ENCODE data around the gene ANXA11. TPM values are rescaled to one million over a fixed set of nuclear protein-coding genes. Genes with fewer than 3 reads are reported as not detected.

Gene ANXA11
- total RNA-seq, 4 donors from 2014 or later, result 126 to 213 (median 166) TPM

DNA sequence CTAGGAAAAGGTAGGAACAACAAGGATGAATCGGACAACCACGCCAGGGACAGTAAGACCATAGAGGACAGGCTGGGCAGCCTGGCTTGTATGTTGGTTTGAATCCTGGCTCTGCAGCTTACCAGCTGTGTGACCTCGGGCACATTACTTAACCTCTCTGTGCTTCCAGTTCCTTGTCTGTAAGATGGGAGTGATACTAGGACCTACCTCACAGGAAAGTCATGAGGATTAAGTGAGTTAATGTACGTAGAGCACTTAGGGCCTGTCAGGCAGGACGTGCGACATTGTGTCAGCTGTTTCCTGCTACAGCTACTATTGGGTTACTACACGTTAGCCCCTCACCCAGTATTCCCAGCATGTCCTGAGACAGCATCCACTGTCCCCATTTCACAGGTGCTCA is 40.7 kb downstream of the ANXA11 start:
- WGBS, result 94% methylated on average over 7 of the region's 7 CpGs
- TF ChIP-seq POLR2AphosphoS5 (IDR thresholded peaks at IDR 0.05), result no peak
- TF ChIP-seq EP300 (IDR thresholded peaks at IDR 0.05), result no peak
- TF ChIP-seq, protein P1, sequence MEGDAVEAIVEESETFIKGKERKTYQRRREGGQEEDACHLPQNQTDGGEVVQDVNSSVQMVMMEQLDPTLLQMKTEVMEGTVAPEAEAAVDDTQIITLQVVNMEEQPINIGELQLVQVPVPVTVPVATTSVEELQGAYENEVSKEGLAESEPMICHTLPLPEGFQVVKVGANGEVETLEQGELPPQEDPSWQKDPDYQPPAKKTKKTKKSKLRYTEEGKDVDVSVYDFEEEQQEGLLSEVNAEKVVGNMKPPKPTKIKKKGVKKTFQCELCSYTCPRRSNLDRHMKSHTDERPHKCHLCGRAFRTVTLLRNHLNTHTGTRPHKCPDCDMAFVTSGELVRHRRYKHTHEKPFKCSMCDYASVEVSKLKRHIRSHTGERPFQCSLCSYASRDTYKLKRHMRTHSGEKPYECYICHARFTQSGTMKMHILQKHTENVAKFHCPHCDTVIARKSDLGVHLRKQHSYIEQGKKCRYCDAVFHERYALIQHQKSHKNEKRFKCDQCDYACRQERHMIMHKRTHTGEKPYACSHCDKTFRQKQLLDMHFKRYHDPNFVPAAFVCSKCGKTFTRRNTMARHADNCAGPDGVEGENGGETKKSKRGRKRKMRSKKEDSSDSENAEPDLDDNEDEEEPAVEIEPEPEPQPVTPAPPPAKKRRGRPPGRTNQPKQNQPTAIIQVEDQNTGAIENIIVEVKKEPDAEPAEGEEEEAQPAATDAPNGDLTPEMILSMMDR (IDR thresholded peaks at IDR 0.05), result no peak
- TF ChIP-seq POLR2A (IDR thresholded peaks at IDR 0.05; ENCODE audit: low read depth), result no peak
- H3K4me3 ChIP-seq, result no peak overlapping the region
- no peaks in the 10 kb centered on the region for H3K9me3 ChIP-seq
- peak overlapping the region; percentile 53 to 87 (median 78) for H3K27ac ChIP-seq (replicated peaks in 1 of 4)
- DNase-seq (ENCODE audit: extremely low spot score), result no peak
- intact Hi-C loops (cut with DNase I), result no loop called here
- H3K4me1 ChIP-seq, result peaks cover 86 to 100% (median 92%) of the 10 kb centered on the region in 4 donors
- no peaks in the 10 kb centered on the region for H3K27me3 ChIP-seq
- H3K36me3 ChIP-seq, result peaks cover 13 to 91% (median 75%) of the 10 kb centered on the region in 4 donors

DNA sequence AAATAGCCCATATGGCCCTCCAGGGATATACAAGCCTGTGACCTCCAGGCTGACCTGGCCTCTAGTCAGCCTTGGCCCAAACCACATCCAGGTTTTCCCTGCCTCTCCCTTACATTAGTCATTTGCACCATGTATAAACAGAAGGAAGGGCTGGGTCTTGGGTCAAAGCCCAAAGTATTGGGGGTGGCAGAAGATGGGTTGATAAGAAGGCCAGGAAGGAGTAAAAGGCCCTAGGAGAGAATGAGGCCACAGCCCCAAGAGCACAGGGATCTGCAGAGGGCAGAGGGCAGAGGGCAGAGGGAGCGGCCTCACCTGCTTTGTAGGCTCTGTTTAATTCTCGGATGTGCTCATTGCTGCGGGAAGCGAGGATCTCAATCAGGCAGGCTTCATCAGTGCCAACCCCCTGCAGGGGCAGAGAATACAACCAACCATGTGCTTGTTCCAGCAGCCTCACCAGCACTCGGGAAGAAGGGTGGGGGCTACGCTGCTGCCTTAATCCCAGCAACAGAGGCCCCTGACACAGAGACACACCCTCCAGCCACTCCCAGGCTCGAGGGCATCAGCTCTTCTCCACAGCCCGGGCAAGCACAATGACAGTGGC is 41.5 kb downstream of the ANXA11 start:
- DNase-seq (ENCODE audit: extremely low spot score), result no peak
- H3K4me1 ChIP-seq, result peaks cover 88 to 100% (median 93%) of the 10 kb centered on the region in 4 donors
- no peak overlapping the region for H3K4me3 ChIP-seq
- H3K36me3 ChIP-seq, result peaks cover 13 to 83% (median 72%) of the 10 kb centered on the region in 4 donors
- TF ChIP-seq, protein P1 (IDR thresholded peaks at IDR 0.05), result no peak
- TF ChIP-seq POLR2AphosphoS5 (IDR thresholded peaks at IDR 0.05) (peak in 1 of 2 donors; percentile 53), EP300 (IDR thresholded peaks at IDR 0.05) (no peak)
- H3K9me3 ChIP-seq, result no peaks in the 10 kb centered on the region
- intact Hi-C loops (cut with DNase I), result no loop called here
- H3K27me3 ChIP-seq, result no peaks in the 10 kb centered on the region
- 64% methylated on average over 8 of the region's 8 CpGs for WGBS
- H3K27ac ChIP-seq (replicated peaks in 1 of 4), result peak overlapping the region; percentile 53 to 87 (median 78)

DNA sequence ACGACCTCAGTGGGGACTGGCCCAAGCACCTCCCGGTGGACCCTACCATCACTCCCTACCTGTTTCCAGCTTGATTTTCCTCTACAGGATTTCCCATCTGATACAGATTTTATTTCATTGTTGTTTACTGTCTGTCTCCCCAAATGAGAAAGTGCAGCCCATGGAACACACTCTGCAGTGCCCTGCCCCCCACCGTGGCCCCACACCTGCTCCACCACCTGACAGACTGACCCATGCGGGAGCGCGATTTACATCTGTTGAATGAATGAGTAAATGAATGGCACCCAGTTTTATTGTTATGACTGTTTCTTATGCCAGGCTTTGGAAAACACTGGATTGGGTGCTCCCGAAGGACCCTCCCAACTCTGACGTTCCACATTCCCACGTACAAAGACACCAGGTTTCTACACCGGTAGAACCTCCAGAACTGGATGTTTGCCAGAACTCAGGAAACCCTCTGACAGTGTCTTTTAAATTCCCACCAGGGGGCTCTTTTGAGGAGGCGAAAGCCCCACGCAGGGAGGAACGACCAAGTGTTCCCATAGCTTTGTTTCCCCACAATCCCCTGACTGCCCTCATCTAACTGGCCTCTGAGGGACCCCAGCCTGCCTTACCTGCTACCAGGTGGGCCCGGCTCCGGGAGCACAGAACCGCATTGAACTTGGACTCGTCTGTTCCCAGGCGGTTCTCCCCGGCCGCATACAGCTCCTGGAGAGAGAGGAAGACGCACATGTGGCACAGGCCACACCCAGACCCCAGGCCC is 43.8 kb downstream of the ANXA11 start:
- Histone ChIP-seq H3K9me3 (no peaks in the 10 kb centered on the region), H3K4me3 (no peak overlapping the region), H3K4me1 (peaks cover 78 to 100% (median 87%) of the 10 kb centered on the region in 4 donors), H3K36me3 (peaks cover 18 to 86% (median 78%) of the 10 kb centered on the region in 4 donors), H3K27me3 (no peaks in the 10 kb centered on the region), H3K27ac (replicated peaks in 1 of 4) (peak overlapping the region; percentile 40 to 87 (median 79))
- intact Hi-C loops (cut with DNase I), result no loop called here
- 81% methylated on average over 21 of the region's 21 CpGs for WGBS
- no peak for DNase-seq (ENCODE audit: extremely low spot score)
- TF ChIP-seq, protein P1 (IDR thresholded peaks at IDR 0.05), result peak in 1 of 3 experiments; percentile 8
- no peak for TF ChIP-seq POLR2AphosphoS5 (IDR thresholded peaks at IDR 0.05)

DNA sequence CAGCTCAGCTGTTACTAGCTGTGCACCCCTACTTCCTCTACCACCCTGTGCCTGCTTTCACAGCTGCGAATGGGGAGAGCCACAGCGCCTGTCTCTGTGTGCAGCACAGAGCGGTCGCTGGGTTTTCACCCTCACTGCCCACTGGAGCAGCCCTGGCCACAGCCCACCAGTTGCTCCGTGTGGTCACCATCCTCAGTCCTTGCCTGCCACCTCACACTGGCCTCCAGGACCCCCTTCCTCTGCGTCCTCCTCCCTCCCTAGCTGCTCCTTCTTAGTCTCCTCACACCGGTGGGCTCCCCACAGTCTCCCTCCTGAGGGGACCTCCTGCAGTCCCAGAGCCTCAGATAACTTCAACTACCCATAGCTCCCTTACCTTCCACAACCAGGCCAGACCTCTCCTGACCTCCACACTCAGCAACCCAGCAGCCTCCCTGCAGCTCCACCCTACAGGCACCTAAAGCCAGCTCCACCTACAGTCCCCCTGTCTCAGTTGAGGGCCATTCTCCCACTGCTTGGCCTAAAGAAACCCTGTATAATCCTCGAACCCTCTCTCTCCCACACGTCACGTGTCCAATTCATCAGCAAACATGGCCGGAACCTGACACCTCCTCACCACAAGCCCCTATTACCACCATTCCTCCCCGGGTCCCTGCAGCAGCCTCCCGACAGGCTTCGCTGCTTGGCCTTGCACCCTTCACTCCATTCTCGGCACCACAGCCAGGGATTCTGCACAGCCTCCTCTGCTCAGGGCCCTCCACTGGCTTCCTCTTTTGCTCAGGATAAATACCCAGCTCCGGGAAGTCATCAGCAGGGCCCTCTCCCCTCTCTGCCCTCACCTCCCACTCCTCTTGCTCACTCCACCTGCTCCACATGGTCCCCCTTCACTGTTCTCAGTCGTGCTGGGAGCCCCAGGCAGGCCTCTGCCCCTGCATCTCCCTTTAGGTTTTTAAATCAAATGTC is 44.7 kb downstream of the ANXA11 start:
- peak overlapping the region; percentile 40 to 87 (median 79) for H3K27ac ChIP-seq (replicated peaks in 1 of 4)
- intact Hi-C loops (cut with DNase I), result no loop called here
- DNase-seq (ENCODE audit: extremely low spot score), result no peak

More for the DNA sequence above, 44.7 kb downstream of the ANXA11 start:
- no peaks in the 10 kb centered on the region for H3K27me3 ChIP-seq
- WGBS, result 84% methylated on average over 17 of the region's 17 CpGs
- H3K4me1 ChIP-seq, result peaks cover 78 to 100% (median 83%) of the 10 kb centered on the region in 4 donors
- H3K4me3 ChIP-seq, result no peak overlapping the region
- peaks cover 22 to 87% (median 82%) of the 10 kb centered on the region in 4 donors for H3K36me3 ChIP-seq
- TF ChIP-seq EP300 (IDR thresholded peaks at IDR 0.05), result no peak
- TF ChIP-seq POLR2AphosphoS5 (IDR thresholded peaks at IDR 0.05), result no peak
- TF ChIP-seq, protein P1 (IDR thresholded peaks at IDR 0.05), result no peak
- TF ChIP-seq POLR2A (IDR thresholded peaks at IDR 0.05; ENCODE audit: low read depth), result no peak
- H3K9me3 ChIP-seq, result no peaks in the 10 kb centered on the region

Measured in esophagus muscularis mucosa (tissue), 4 donors.